HepG2 (cell line): Measurements from ENCODE around the gene OR52W1. TPM values are rescaled to one million over a fixed set of nuclear protein-coding genes. Genes with fewer than 3 reads are reported as not detected.

Experiments used
- ATAC-seq: fragments of 200-7000 bp; cut with Tn5 transposase; 3 replicates; pipeline ENCODE4 v1.9.1; 2020; ENCODE audit warnings: mild to moderate bottlenecking, moderate library complexity
- Bru-seq: library from RNA; stranded (reverse); fragments of 400-500 nt; gene quantifications from one replicate; lab custom pipeline; 2021; lab: Mats Ljungman, UMichigan
- BruChase-seq, 2 experiments: library from RNA; stranded (reverse); fragments of 400-500 nt; gene quantifications; one replicate each; lab custom pipeline; 2021; lab: Mats Ljungman, UMichigan
- BruUV-seq: library from RNA; stranded (reverse); fragments of 400-500 nt; replicated peaks from 2 replicates; lab custom pipeline; 2021; lab: Mats Ljungman, UMichigan
- CTCF ChIA-PET: fragments of 300-600 bp; formaldehyde crosslinking; extraction: SDS; loops from one replicate; lab custom pipeline; 2021; ENCODE audit warnings: low total read pairs, inconsistent platforms, low intra/inter-chr PET ratio; lab: Yijun Ruan, JAX
- POLR2A ChIA-PET: fragments of 350-600 bp; sonication (Branson Sonifier 250); formaldehyde crosslinking; loops from one replicate; lab custom pipeline; 2020; ENCODE audit warnings: antibody characterized with exemption, inconsistent platforms; lab: Yijun Ruan, JAX
- DNase-seq: peaks from one replicate; pipeline ENCODE4 v3.0.0-alpha.2; 2015; ENCODE audit warnings: low spot score
- FAIRE-seq: peaks from 3 replicates; lab custom pipeline; 2011; peaks lifted over from hg19 to GRCh38; lab: Jason Lieb, UNC
- H2AFZ ChIP-seq: one replicate; pipeline ENCODE4 v1.6.1; 2011; ENCODE audit warnings: low read length, inconsistent platforms
- H3K27ac ChIP-seq: fragments of 300-600 bp; 3 replicates; pipeline ENCODE4 v1.8.0; 2011; ENCODE audit warnings: mixed run types, mild to moderate bottlenecking, mixed read lengths, low read length, inconsistent platforms; ENCODE audit not compliant: insufficient read depth; ENCODE audit errors: extremely low read length
- H3K27me3 ChIP-seq, 2 experiments: fragments of 200-600 bp in 1 of 2; 2 replicates in 1 of 2; 3 replicates in 1 of 2; pipeline versions ENCODE4 v1.6.0 to v1.8.0; 2011; ENCODE audit warnings: low read length in 2 of 2, mild to moderate bottlenecking in 2 of 2, moderate library complexity in 2 of 2, inconsistent platforms in 1 of 2; ENCODE audit not compliant: insufficient read depth in 2 of 2, control insufficient read depth in 1 of 2
- H3K36me3 ChIP-seq, 2 experiments: fragments of 200-600 bp in 1 of 2; replicated peaks in 1 of 2; 2 replicates in 1 of 2; 3 replicates in 1 of 2; pipeline versions ENCODE4 v1.5.1 to v1.8.0; 2011; ENCODE audit warnings: low read length in 2 of 2, inconsistent platforms in 1 of 2; ENCODE audit not compliant: insufficient read depth in 2 of 2, control insufficient read depth in 1 of 2
- H3K4me1 ChIP-seq: 2 replicates; pipeline ENCODE4 v1.5.1; 2012; ENCODE audit warnings: low read length, inconsistent platforms; ENCODE audit not compliant: insufficient read depth
- H3K4me2 ChIP-seq: 2 replicates; pipeline ENCODE4 v1.6.0; 2011; ENCODE audit warnings: low read depth, low read length, inconsistent platforms
- H3K4me3 ChIP-seq, 3 experiments: fragments of 200-600 bp in 1 of 3; sonication (generic), shearing (Covaris generic) in 1 of 3; replicated peaks in 1 of 3; 2 replicates each; pipeline ENCODE4 v1.5.1; 2011 to 2016; ENCODE audit warnings: low read length in 3 of 3, inconsistent platforms in 2 of 3, low read depth in 2 of 3, mild to moderate bottlenecking in 2 of 3, control low read depth in 1 of 3, mixed read lengths in 1 of 3; ENCODE audit not compliant: insufficient read depth in 1 of 3
- H3K79me2 ChIP-seq: one replicate; pipeline ENCODE4 v1.6.1; 2011; ENCODE audit warnings: low read length, inconsistent platforms; ENCODE audit not compliant: insufficient read depth
- H3K9ac ChIP-seq: 2 replicates; pipeline ENCODE4 v1.6.0; 2011; ENCODE audit warnings: mild to moderate bottlenecking, low read depth, low read length, inconsistent platforms; ENCODE audit not compliant: insufficient read depth
- H3K9me3 ChIP-seq: 2 replicates; pipeline ENCODE4 v1.5.1; 2012; ENCODE audit warnings: mild to moderate bottlenecking, low read length
- H4K20me1 ChIP-seq: 2 replicates; pipeline ENCODE4 v1.6.0; 2011; ENCODE audit warnings: inconsistent platforms, mild to moderate bottlenecking, low read length, moderate library complexity; ENCODE audit not compliant: insufficient read depth
- AHR ChIP-seq: IDR thresholded peaks from 2 replicates; pipeline ENCODE4 v1.6.1; 2018; ENCODE audit warnings: missing genetic modification reagents, missing compliant biosample characterization
- ATF5 ChIP-seq: sonication (generic); formaldehyde crosslinking; IDR thresholded peaks from 2 replicates; pipeline ENCODE4 v1.4.0; 2020; ENCODE audit warnings: mild to moderate bottlenecking, low read depth, missing genetic modification reagents
- NCOA1 ChIP-seq: sonication (generic); formaldehyde crosslinking; IDR thresholded peaks from 2 replicates; pipeline ENCODE4 v1.9.0; 2021; ENCODE audit warnings: missing genetic modification reagents
- SRY ChIP-seq: sonication (generic); formaldehyde crosslinking; IDR thresholded peaks from 2 replicates; pipeline ENCODE4 v1.8.0; 2022; ENCODE audit warnings: mild to moderate bottlenecking, missing genetic modification reagents
- ZBTB39 ChIP-seq: sonication (generic); formaldehyde crosslinking; IDR thresholded peaks from 2 replicates; pipeline ENCODE4 v1.5.0; 2020; ENCODE audit warnings: missing genetic modification reagents
- ZMYM3 ChIP-seq: sonication (generic); formaldehyde crosslinking; IDR thresholded peaks from 2 replicates; pipeline ENCODE4 v1.5.1; 2020; ENCODE audit warnings: mild to moderate bottlenecking, missing genetic modification reagents
- ZMYM4 ChIP-seq: sonication (generic); formaldehyde crosslinking; IDR thresholded peaks from 2 replicates; pipeline ENCODE4 v1.8.1; 2023; ENCODE audit warnings: mild to moderate bottlenecking, missing genetic modification reagents
- ZNF891 ChIP-seq: sonication (generic); formaldehyde crosslinking; IDR thresholded peaks from 2 replicates; pipeline ENCODE4 v1.5.0; 2020; ENCODE audit warnings: mild to moderate bottlenecking, missing genetic modification reagents
- WGBS: methylation state at CpG from one replicate; pipeline ENCODE4 v1.1.6; 2017; ENCODE audit warnings: low lambda C conversion rate; 5-methylcytosine and 5-hydroxymethylcytosine counted together
- in situ Hi-C: cut with HindIII; loops from 2 replicates; pipeline ENCODE4 v1.10.0; 2017; ENCODE audit warnings: low pct_unique_long_range_greater_than_20kb; ENCODE audit not compliant: extremely low pct_ligation_motif_present
- intact Hi-C: fragments of 100-400 bp; cut with micrococcal nuclease; formaldehyde crosslinking; loops from one replicate; pipeline ENCODE4 v1.10.0; 2022; ENCODE audit not compliant: unreplicated experiment
- long read RNA-seq, 2 experiments: library from RNA in 1 of 2; library from polyadenylated mRNA in 1 of 2; stranded (forward) in 1 of 2; unstranded in 1 of 2; transcript quantifications; one replicate each; pipeline ENCODE4 v2.0.0, GENCODE V29; 2019 to 2022
- polyA minus RNA-seq, 3 experiments: library from RNA; depleted of rRNA, polyadenylated mRNA; stranded (reverse); fragments of >200 nt; gene quantifications; 2 replicates each; pipeline ENCODE4 v1.2.3, GENCODE V29; 2011; ENCODE audit warnings: low replicate concordance in 1 of 3
- polyA plus RNA-seq, 8 experiments: library from polyadenylated mRNA; depleted of rRNA in 3 of 8; stranded (reverse) in 7 of 8; unstranded in 1 of 8; fragments of >200 nt; fragmentation: Illumina TruSeq in 4 of 8; extraction: Trizol in 4 of 8; gene quantifications; 2 replicates each; pipeline versions ENCODE4 v1.2.1 to v1.2.3, GENCODE V29; 2011 to 2016; ENCODE audit warnings: low read depth in 4 of 8, missing spikeins in 1 of 8, mixed read lengths in 1 of 8; ENCODE audit not compliant: insufficient read depth in 1 of 8
- total RNA-seq, 5 experiments: library from RNA; depleted of rRNA; stranded (reverse); fragments of >200 nt; fragmentation: Illumina TruSeq; extraction: Trizol; gene quantifications; 2 replicates each; pipeline ENCODE4 v1.2.3, GENCODE V29; 2016; ENCODE audit warnings: low read depth in 1 of 5
- TF ChIP-seq, protein P1 (sequence below): IDR thresholded peaks from 2 replicates; pipeline ENCODE4 v1.6.1; 2016; ENCODE audit warnings: low read depth, borderline replicate concordance
- TF ChIP-seq, protein P2 (sequence below): sonication (generic); formaldehyde crosslinking; IDR thresholded peaks from 2 replicates; pipeline ENCODE4 v1.5.0; 2020; ENCODE audit warnings: mild to moderate bottlenecking, missing genetic modification reagents

Gene OR52W1
- total RNA-seq (2016; rRNA removed; fragmentation: Illumina TruSeq; extraction: Trizol) = not detected in 2 replicates
- total RNA-seq (2016; cell fraction: cytosol; rRNA removed; fragmentation: Illumina TruSeq; extraction: Trizol; ENCODE audit: low read depth) = not detected in 2 replicates
- total RNA-seq (2016; cell fraction: insoluble cytoplasmic fraction; rRNA removed; fragmentation: Illumina TruSeq; extraction: Trizol) = not detected in 2 replicates
- not detected in 2 replicates for total RNA-seq (2016; cell fraction: membrane; rRNA removed; fragmentation: Illumina TruSeq; extraction: Trizol)
- total RNA-seq (2016; cell fraction: nucleus; rRNA removed; fragmentation: Illumina TruSeq; extraction: Trizol) = not detected in 2 replicates
- not detected in 2 replicates for polyA plus RNA-seq (2011; rRNA removed)
- not detected in 2 replicates for polyA plus RNA-seq (2011; cell fraction: cytosol; rRNA removed)
- polyA plus RNA-seq (2011; cell fraction: nucleus; rRNA removed) = not detected in 2 replicates
- not detected in 2 replicates for polyA plus RNA-seq (2012)
- not detected in 2 replicates for polyA plus RNA-seq (2016; cell fraction: cytosol; fragmentation: Illumina TruSeq; extraction: Trizol; ENCODE audit: low read depth)
- polyA plus RNA-seq (2016; cell fraction: insoluble cytoplasmic fraction; fragmentation: Illumina TruSeq; extraction: Trizol; ENCODE audit: low read depth) = not detected in 2 replicates
- polyA plus RNA-seq (2016; cell fraction: membrane; fragmentation: Illumina TruSeq; extraction: Trizol; ENCODE audit: low read depth) = not detected in 2 replicates
- not detected in 2 replicates for polyA plus RNA-seq (2016; cell fraction: nucleus; fragmentation: Illumina TruSeq; extraction: Trizol; ENCODE audit: insufficient read depth, low read depth)
- not detected in 2 replicates for polyA minus RNA-seq (2011; rRNA and poly(A)+ RNA removed; ENCODE audit: low replicate concordance)
- not detected in 2 replicates for polyA minus RNA-seq (2011; cell fraction: cytosol; rRNA and poly(A)+ RNA removed)
- not detected in 2 replicates for polyA minus RNA-seq (2011; cell fraction: nucleus; rRNA and poly(A)+ RNA removed)
- not detected for Bru-seq, nascent RNA
- not detected for BruChase-seq, experiment 1, labeled RNA remaining after a 6-hour chase
- not detected for BruChase-seq, experiment 2, labeled RNA remaining after a 2-hour chase
- long read RNA-seq, experiment 1 = 0 reads
- long read RNA-seq, experiment 2 = 0 reads

GRCh38 chr11:6199174-6199810, at the start of gene OR52W1:
TSS of gene OR52W1 (plus strand) at chr11:6199224. CDS start at chr11:6199224, 0 bp downstream.
- CTCF ChIA-PET = no interaction called here
- BruUV-seq = no TSS peak

More at GRCh38 chr11:6199174-6199810, at the start of gene OR52W1:
- Histone ChIP-seq H3K79me2 (no peaks in the 10 kb centered on the region), H3K27ac (no peak within 1 kb of the TSS), H3K9me3 (no peaks in the 10 kb centered on the region), H3K36me3 (no peaks in the 10 kb centered on the region), H3K9ac (no peak within 1 kb of the TSS), H3K27me3 (peaks cover 1 to 5% of the 10 kb centered on the region in 2 experiments; a peak in 3 of 5 replicates), H3K4me3 (no peak within 1 kb of the TSS), H2AFZ (no peak within 1 kb of the TSS), H4K20me1 (no peaks in the 10 kb centered on the region), H3K4me2 (no peak within 1 kb of the TSS), H3K4me1 (no peaks in the 10 kb centered on the region)
- 71% methylated on average over 1 of the region's 5 CpGs for WGBS
- in situ Hi-C loops (no loop called here), intact Hi-C loops (no loop called here)
- FAIRE-seq = no peak
- POLR2A ChIA-PET = no interaction called here
- ATAC-seq = no peak
- TF ChIP-seq, protein P1, sequence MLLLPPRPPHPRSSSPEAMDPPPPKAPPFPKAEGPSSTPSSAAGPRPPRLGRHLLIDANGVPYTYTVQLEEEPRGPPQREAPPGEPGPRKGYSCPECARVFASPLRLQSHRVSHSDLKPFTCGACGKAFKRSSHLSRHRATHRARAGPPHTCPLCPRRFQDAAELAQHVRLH = no peak
- no peak for TF ChIP-seq ATF5
- TF ChIP-seq AHR (CRISPR knock-in tag) = no peak
- no peak for TF ChIP-seq ZBTB39
- no peak for TF ChIP-seq SRY
- TF ChIP-seq NCOA1 (CRISPR knock-in tag) = no peak
- no peak for TF ChIP-seq ZNF891 (CRISPR knock-in tag)
- no peak for TF ChIP-seq ZMYM4 (CRISPR knock-in tag)
- TF ChIP-seq, protein P2, sequence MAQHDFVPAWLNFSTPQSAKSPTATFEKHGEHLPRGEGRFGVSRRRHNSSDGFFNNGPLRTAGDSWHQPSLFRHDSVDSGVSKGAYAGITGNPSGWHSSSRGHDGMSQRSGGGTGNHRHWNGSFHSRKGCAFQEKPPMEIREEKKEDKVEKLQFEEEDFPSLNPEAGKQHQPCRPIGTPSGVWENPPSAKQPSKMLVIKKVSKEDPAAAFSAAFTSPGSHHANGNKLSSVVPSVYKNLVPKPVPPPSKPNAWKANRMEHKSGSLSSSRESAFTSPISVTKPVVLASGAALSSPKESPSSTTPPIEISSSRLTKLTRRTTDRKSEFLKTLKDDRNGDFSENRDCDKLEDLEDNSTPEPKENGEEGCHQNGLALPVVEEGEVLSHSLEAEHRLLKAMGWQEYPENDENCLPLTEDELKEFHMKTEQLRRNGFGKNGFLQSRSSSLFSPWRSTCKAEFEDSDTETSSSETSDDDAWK (CRISPR knock-in tag) = no peak
- no peak for TF ChIP-seq ZMYM3 (CRISPR knock-in tag)
- DNase-seq = no peak
